Loucy (cell line): ENCODE data around the gene PHACTR3.

Source experiments
- EZH2phosphoT487 ChIP-seq: fragments of 200-600 bp; IDR thresholded peaks from 2 replicates; pipeline ENCODE4 v1.6.1; 2018; ENCODE audit warnings: antibody characterized with exemption, mild to moderate bottlenecking, moderate library complexity, borderline replicate concordance
- TF ChIP-seq, protein P1 (sequence below): fragments of 200-600 bp; sonication (generic); conservative IDR thresholded peaks from 2 replicates; pipeline ENCODE4 v1.5.1; 2014; ENCODE audit warnings: mild to moderate bottlenecking, antibody characterized with exemption, low read length

DNA sequence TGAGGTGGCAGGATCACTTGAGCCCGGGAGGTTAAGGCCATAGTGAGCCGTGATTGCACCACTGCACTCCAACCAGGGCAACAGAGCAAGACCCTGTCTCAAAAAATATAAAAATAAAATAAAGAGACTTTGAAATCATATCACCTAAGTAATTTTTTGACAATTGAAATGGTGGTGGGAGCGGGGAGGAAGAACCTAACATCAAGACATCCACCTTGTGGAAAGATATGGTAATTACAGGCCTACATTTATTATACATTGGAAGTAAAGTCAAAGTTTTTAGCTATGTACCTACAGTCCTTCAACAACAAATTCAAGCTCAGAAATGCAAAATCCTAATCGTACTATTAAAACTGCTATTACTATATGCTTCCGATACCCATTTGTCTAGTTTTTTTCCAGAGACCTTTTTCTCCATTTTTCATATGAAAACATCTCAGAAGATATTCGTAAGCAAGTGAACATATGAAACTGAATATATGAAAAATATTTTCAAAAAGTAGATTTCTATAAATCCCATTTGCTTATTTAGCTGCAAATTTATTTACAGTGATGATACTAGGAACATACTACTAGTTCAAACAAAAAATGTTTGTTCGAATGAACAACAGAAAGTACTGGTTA is 245.8 kb downstream of the PHACTR3 start:
- TF ChIP-seq, protein P1, sequence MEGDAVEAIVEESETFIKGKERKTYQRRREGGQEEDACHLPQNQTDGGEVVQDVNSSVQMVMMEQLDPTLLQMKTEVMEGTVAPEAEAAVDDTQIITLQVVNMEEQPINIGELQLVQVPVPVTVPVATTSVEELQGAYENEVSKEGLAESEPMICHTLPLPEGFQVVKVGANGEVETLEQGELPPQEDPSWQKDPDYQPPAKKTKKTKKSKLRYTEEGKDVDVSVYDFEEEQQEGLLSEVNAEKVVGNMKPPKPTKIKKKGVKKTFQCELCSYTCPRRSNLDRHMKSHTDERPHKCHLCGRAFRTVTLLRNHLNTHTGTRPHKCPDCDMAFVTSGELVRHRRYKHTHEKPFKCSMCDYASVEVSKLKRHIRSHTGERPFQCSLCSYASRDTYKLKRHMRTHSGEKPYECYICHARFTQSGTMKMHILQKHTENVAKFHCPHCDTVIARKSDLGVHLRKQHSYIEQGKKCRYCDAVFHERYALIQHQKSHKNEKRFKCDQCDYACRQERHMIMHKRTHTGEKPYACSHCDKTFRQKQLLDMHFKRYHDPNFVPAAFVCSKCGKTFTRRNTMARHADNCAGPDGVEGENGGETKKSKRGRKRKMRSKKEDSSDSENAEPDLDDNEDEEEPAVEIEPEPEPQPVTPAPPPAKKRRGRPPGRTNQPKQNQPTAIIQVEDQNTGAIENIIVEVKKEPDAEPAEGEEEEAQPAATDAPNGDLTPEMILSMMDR, result peak; percentile 71
- TF ChIP-seq EZH2phosphoT487, result no peak
